HG03575 (cell line): ENCODE results near the gene VAMP4.
"Not testable (repeated sequence)": the region's sequence is repeated elsewhere in the genome, so short reads cannot be mapped to it uniquely, and the experiment has no call there.

ENCODE experiments used
- ATAC-seq: cut with Tn5 transposase; IDR thresholded peaks from one replicate; pipeline ENCODE4 v1.9.1; 2021; ENCODE audit not compliant: unreplicated experiment, insufficient number of reproducible peaks, low FRiP score; ENCODE audit errors: extremely low read depth

The VAMP4 gene

DNA sequence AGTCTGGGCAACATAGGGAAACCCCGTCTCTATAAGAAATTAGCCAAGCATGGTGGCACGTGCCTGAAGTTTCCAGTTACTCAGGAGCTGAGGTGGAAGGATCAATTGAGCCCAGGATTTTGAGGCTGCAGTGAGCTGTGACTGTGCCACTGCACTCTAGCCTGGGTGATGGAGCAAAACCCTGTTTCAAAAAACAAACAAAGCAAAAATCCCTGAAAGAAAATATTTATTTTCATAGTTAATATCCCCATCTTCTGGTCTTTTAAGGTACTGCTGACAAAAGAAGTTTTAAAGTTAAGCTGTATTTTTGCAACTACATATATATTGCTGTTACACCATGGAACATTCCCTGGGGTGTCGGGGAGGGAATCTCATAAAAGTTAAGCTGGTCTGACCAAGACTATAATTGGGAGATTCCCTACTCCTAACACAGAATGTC, 26.0 kb downstream of the VAMP4 start:
- no peak for ATAC-seq

- ATAC-seq: no peak
Observed at GRCh38 chr1:171712341-171712740, 29.5 kb downstream of the VAMP4 start.

DNA sequence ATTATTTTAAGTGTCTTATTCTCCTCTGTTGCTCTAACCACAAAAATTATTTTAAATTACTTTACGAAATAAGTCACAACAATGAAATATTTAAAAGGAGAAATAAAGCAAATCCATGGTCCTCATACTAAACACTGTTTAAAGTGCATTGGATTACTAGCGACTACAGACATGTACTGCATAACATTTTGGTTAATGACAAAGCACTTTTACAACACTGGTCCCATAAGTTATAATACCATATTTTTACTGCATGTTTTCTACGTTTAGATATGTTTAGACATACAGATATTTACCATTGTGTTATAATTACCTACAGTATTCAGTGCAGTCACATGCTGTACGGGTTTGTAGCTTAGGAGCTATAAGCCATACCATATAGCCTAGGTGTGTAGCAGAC, 30.2 kb downstream of the VAMP4 start:
- no peak for ATAC-seq

DNA sequence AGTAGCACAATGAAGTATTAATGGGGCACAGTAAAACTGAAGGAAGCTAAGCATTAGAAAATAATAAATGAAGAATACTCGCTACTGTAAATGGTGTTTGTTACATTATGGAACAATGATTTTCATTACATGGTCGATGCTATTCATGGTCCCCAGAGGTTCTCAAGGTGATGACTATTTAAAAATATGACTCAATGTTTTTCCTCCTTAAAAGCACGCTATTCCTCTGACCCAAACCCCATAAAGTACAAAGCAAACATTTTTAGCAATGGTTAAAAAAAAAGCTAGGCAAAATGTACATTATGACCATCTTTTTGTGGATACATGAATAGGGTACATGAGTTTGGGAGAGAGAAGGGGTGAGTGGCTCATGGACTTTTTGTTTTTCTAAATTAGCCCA, 34.3 kb downstream of the VAMP4 start:
- no peak for ATAC-seq

DNA sequence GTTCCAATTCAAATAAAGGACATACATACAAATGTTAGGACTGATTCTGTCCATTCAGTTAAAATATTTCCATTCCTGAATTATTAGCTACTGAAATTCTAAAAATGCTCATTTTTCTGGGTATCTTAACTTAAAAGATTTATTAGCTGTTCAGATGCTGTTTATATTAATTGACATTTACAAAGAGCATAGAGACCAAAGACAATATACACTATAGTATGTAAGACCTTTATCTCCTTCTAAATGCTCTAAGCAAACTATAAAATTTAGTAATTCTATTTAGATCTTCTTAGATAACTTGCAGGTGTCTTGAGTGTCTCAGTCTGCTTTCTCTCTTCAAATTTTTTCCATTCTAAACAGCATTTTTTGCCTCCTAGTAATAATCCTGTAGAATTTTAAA, 39.3 kb downstream of the VAMP4 start:
- no peak for ATAC-seq

DNA sequence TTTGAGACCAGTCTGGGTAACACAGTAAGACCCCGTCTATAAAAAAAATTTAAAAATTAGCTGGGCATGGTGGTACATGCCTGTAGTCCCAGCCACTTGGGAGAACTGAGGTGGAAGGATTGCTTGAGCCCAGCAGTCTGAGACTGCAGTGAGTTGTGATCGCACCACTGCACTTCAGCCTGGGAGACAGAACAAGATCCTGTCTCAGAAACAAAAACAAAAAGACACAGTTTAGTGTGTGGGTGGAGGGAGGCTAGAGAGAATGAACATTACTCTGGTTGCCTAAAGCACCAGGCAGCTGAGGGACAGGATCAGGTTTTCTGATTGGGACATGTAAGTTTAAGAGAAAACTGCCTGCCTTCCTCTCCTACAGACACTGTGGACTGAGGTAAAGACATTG, 42.3 kb downstream of the VAMP4 start:
- ATAC-seq: no peak

GRCh38 chr1:171695772-171696171, 46.1 kb downstream of the VAMP4 start:
- not testable (repeated sequence) for ATAC-seq

GRCh38 chr1:171693541-171693940, 48.3 kb downstream of the VAMP4 start:
- not testable (repeated sequence) for ATAC-seq

DNA sequence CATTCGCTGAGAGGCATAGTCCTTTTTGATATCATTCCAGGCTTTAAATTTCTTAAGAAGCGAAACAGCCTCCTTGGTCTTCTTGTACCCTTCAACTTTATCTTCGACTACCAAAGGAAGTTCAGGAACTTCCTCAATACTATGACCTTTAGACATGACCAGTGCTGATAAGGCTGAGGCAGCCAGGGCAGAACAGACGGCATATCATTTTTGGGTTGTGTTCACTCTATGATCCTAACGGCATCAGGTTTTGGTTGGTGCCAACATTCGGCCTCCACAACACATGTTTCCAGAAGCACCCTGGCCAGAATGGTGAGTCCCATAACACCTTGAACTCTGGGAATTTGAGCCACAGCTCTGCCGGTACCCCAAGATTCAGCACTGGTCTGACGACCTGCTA, 58.0 kb downstream of the VAMP4 start:
- no peak for ATAC-seq

GRCh38 chr1:171680339-171680738, 61.5 kb downstream of the VAMP4 start:
- ATAC-seq: no peak

DNA sequence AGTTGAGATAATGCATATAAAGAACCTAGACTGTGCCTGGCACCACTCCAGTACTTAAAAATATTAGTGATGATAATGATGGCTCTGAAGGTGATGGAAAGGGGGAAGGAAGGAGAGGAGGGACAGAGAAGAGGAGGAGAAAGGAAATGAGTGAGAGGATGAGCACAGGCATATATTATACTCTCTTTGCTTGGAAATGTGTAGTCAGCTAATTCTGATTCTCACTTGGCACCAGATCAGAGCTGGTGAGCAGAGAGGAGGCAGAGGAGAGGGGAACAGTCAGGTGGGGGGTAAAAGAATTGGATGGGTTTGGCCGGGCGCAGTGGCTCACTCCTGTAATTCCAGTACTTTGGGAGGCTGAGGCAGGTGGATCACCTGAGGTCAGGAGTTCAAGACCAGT, 65.0 kb downstream of the VAMP4 start:
- no peak for ATAC-seq

DNA sequence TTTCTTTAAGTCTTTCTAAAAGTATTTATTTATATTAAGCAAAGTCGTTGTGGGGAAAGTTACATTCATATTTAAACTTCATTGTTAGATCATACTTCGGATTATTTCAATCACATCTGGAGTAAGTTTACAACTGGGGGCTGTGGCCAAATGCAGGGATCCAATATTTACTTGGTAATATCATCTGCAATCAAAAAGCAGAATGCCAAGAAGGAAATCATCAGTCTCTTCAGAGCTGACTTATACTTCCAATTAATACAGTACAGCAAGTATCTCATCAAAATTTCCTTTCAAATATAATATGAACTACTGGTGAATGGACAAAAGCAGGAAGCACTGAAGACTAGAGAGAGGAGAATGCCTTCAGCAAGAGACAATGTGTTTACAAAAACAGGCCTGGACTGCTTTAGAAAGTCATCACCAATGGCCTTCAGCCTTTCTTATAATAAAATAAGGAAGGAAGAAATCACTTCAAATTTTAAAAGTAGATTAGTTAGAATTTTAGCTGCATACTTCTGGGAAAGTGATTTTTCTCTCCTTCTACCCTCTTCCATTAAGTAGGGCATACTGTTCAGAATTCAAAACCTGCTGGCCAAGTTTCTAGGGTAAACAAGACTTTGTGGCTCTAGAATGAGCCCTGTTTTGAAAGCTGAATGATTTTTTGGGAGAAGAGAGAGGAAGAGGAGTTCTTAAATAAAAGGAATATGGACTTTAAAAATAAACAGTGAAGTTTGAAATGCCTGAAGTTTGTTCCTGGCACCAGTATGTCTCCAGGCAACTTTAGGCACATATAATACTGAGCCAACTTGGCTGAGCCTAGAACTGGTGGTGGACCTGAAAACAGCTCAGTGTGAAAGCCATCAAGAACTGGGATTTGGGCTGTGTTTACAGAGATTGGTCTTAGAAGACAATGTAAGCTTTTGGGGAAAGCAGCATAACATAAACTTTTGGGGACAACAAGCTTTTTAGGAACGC, 67.1 kb downstream of the VAMP4 start:
- no peak for ATAC-seq

- ATAC-seq: no peak
Observed at GRCh38 chr1:171670739-171671138, 71.1 kb downstream of the VAMP4 start.

GRCh38 chr1:171668372-171668771, 73.5 kb downstream of the VAMP4 start:
- no peak for ATAC-seq

DNA sequence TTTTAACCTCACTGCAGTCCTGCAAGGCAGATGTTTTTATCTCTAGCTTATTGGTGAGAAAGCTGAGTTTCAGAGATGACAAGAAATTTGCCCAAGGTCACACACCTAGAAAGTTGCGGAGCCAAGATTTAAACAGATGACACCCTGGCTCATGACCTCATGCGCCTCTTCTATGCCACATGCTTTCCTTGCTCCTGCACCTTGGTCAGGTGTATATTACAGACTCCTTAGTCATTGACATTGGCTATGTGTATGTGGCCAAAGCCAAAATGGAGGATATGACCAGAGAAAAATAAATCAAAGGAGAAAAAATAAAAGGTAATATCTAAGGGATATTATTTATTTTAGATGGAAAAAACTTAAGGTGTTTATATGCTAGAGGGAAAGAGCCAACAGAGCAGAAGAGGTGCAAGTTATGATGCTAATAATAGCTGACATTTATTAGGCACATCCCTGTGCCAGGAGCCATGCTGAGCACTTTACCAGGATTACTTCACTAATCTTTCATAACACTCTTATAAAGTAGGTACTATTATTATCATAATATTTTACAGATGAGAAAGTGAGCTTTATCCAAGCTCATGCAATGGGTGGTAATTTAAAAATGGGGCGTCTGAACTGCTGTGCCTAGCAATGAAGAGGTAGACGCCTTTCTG, 75.6 kb downstream of the VAMP4 start:
- ATAC-seq: no peak

DNA sequence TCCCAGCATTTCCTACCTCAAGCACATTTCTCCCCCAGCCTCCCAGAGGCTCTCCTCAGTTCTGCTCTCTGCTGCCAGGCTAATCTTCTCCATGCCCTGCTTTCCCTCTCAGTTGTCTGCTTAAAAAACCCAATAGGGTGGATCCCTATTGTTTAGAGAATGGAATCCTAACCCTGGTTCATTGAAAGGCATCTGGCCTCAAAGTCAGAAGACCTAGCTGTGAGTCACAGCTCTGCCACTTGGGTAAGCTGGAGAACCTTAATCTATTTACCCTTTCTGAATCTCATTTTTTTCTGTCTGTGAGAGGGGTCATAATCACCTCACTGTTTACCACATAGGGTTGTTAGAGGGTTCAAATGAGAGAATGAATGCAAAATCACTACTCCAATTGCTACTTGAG, 76.9 kb downstream of the VAMP4 start:
- ATAC-seq: no peak

GRCh38 chr1:171663854-171664575, 77.8 kb downstream of the VAMP4 start:
- no peak for ATAC-seq

DNA sequence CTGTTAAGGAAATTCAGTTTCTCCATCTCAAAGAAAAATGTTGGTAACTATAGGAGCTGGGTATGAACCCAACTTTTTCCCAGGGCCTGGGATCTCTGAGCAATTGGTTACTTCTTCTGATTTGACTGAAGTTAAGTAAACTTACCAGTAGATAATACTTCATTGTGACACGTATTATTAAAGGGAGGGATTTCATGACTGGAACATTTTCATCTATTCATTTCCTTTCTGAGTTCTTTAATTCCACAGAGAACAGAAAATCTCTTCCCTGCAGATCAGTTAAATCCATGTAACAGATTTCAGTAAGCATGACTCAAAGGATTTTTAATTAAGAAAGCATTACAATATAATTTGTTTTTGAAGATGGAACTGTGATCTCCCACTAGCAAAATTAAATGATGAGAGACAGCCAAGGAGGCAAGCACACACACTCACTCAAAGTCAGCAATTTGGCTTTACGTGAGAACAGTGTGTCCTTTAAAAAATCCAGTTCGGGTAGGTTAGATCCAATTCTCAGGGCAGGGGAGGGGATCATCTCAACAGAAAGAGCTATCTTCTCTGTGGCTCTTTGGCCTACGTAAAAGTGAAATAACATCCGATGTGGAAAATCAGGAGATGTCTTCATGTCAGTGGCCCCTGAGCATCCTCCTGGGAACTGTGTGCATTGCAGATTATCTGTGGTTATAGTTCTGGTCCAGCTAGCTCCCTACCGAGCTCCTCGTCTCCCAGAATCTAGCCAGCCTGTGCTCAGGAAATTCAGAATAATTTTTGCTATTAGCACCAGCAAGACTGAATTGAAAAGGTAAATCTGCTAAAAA, 78.6 kb downstream of the VAMP4 start:
- no peak for ATAC-seq

- ATAC-seq: no peak
Observed at GRCh38 chr1:171661076-171661650, 80.7 kb downstream of the VAMP4 start.
